SJCRH30 (cell line): Measurements from ENCODE around the gene ARID1A. TPM values are rescaled to one million over a fixed set of nuclear protein-coding genes. Genes with fewer than 3 reads are reported as not detected.

Experiments
- DNase-seq, 2 experiments: peaks; one replicate each; pipeline ENCODE4 v3.0.0-alpha.2; 2015 to 2020
- H3K27ac ChIP-seq: fragments of 250-450 bp; sonication (Bioruptor Pico); 2 replicates; pipeline ENCODE4 v1.5.1; 2020; ENCODE audit warnings: mild to moderate bottlenecking, moderate library complexity
- H3K27me3 ChIP-seq: fragments of 250-450 bp; sonication (Bioruptor Pico); 2 replicates; pipeline ENCODE4 v1.5.1; 2020; ENCODE audit warnings: mild to moderate bottlenecking, moderate library complexity
- H3K36me3 ChIP-seq: fragments of 250-450 bp; sonication (Bioruptor Pico); 2 replicates; pipeline ENCODE4 v1.5.1; 2020; ENCODE audit warnings: mild to moderate bottlenecking, moderate library complexity
- H3K4me1 ChIP-seq: fragments of 250-450 bp; sonication (Bioruptor Pico); 2 replicates; pipeline ENCODE4 v1.5.1; 2020; ENCODE audit warnings: mild to moderate bottlenecking, moderate library complexity
- H3K4me3 ChIP-seq: fragments of 250-450 bp; sonication (Bioruptor Pico); 2 replicates; pipeline ENCODE4 v1.5.1; 2020; ENCODE audit warnings: mild to moderate bottlenecking, moderate library complexity
- H3K9me3 ChIP-seq: fragments of 250-450 bp; sonication (Bioruptor Pico); replicated peaks from 2 replicates; pipeline ENCODE4 v1.5.1; 2020; ENCODE audit warnings: mild to moderate bottlenecking, moderate library complexity
- total RNA-seq: library from RNA; depleted of rRNA; stranded (reverse); fragments of >200 nt; shearing (Covaris generic); gene quantifications from 2 replicates; pipeline ENCODE4 v1.2.3, GENCODE V29; 2014; rRNA removed

Gene ARID1A
- total RNA-seq, 1 experiment from 2014 or later, result 57.3 TPM

GRCh38 chr1:26820784-26821269 lies 125.0 kb downstream of the ARID1A start:
- Histone ChIP-seq H3K4me1 (peaks cover 4% of the 10 kb centered on the region; the same call in 1 of the 2 replicates), H3K36me3 (no peaks in the 10 kb centered on the region), H3K9me3 (no peaks in the 10 kb centered on the region), H3K4me3 (no peak overlapping the region), H3K27ac (no peak overlapping the region), H3K27me3 (0 out of 2 replicates have a peak, but pooled peaks cover 6% of the 10 kb centered on the region)
- no peak for DNase-seq

- Histone ChIP-seq H3K9me3 (no peaks in the 10 kb centered on the region), H3K27me3 (0 out of 2 replicates have a peak, but pooled peaks cover 6% of the 10 kb centered on the region), H3K4me1 (peaks cover 9% of the 10 kb centered on the region; the same call in 1 of the 2 replicates), H3K27ac (no peak overlapping the region), H3K4me3 (no peak overlapping the region), H3K36me3 (no peaks in the 10 kb centered on the region)
- DNase-seq, result no peak
Measured at GRCh38 chr1:26822737-26823395, 127.1 kb downstream of the ARID1A start.

- H3K36me3 ChIP-seq, result peaks cover 5% of the 10 kb centered on the region; the same call in 1 of the 2 replicates
- no peak for DNase-seq
- no peak overlapping the region for H3K4me3 ChIP-seq
- no peaks in the 10 kb centered on the region for H3K9me3 ChIP-seq
- H3K27me3 ChIP-seq, result 0 out of 2 replicates have a peak, but pooled peaks cover 6% of the 10 kb centered on the region
- peaks cover 9% of the 10 kb centered on the region; the same call in 1 of the 2 replicates for H3K4me1 ChIP-seq
- H3K27ac ChIP-seq, result no peak overlapping the region
Measured at GRCh38 chr1:26824731-26825130, 128.9 kb downstream of the ARID1A start.

GRCh38 chr1:26826261-26827105 lies 130.7 kb downstream of the ARID1A start, which contains the start of gene ZDHHC18:
ZDHHC18 (plus strand) TSS chr1:26826688; CDS start chr1:26826805, 117 bp downstream.
- peak; percentile 63 to 79 for DNase-seq
- Histone ChIP-seq H3K4me1 (peaks cover 9% of the 10 kb centered on the region; the same call in 1 of the 2 replicates), H3K9me3 (no peaks in the 10 kb centered on the region), H3K4me3 (peak within 1 kb of the TSS; percentile 78), H3K36me3 (peaks cover 7% of the 10 kb centered on the region; the same call in 1 of the 2 replicates), H3K27me3 (0 out of 2 replicates have a peak, but pooled peaks cover 6% of the 10 kb centered on the region), H3K27ac (peak within 1 kb of the TSS; percentile 28; the same call in 1 of the 2 replicates)

- Histone ChIP-seq H3K9me3 (no peaks in the 10 kb centered on the region), H3K27ac (peak overlapping the region; percentile 28; the same call in 1 of the 2 replicates), H3K4me3 (peak overlapping the region; percentile 78), H3K36me3 (peaks cover 7% of the 10 kb centered on the region; the same call in 1 of the 2 replicates), H3K4me1 (peaks cover 9% of the 10 kb centered on the region; the same call in 1 of the 2 replicates), H3K27me3 (0 out of 2 replicates have a peak, but pooled peaks cover 6% of the 10 kb centered on the region)
- peak in 1 of 2 experiments; percentile 30 for DNase-seq
Measured at GRCh38 chr1:26827106-26827604, 131.3 kb downstream of the ARID1A start.

GRCh38 chr1:26827663-26828062 lies 131.8 kb downstream of the ARID1A start:
- Histone ChIP-seq H3K4me3 (peak overlapping the region; percentile 78), H3K4me1 (peaks cover 9% of the 10 kb centered on the region; the same call in 1 of the 2 replicates), H3K27me3 (0 out of 2 replicates have a peak, but pooled peaks cover 6% of the 10 kb centered on the region), H3K27ac (peak overlapping the region; percentile 28; the same call in 1 of the 2 replicates), H3K9me3 (no peaks in the 10 kb centered on the region), H3K36me3 (peaks cover 11% of the 10 kb centered on the region)
- peak; percentile 61 to 68 for DNase-seq

- Histone ChIP-seq H3K4me3 (no peak overlapping the region), H3K27ac (no peak overlapping the region), H3K9me3 (no peaks in the 10 kb centered on the region), H3K36me3 (peaks cover 20% of the 10 kb centered on the region), H3K4me1 (peaks cover 9% of the 10 kb centered on the region; the same call in 1 of the 2 replicates), H3K27me3 (0 out of 2 replicates have a peak, but pooled peaks cover 6% of the 10 kb centered on the region)
- DNase-seq, result no peak
Measured at GRCh38 chr1:26828411-26828991, 132.7 kb downstream of the ARID1A start.

- peaks cover 9% of the 10 kb centered on the region; the same call in 1 of the 2 replicates for H3K4me1 ChIP-seq
- H3K27me3 ChIP-seq, result 0 out of 2 replicates have a peak, but pooled peaks cover 6% of the 10 kb centered on the region
- DNase-seq, result no peak
- H3K9me3 ChIP-seq, result no peaks in the 10 kb centered on the region
- no peak overlapping the region for H3K27ac ChIP-seq
- H3K4me3 ChIP-seq, result no peak overlapping the region
- H3K36me3 ChIP-seq, result peaks cover 25% of the 10 kb centered on the region
Measured at GRCh38 chr1:26829184-26829911, 133.5 kb downstream of the ARID1A start.

GRCh38 chr1:26831059-26831458 lies 135.2 kb downstream of the ARID1A start:
- peaks cover 31% of the 10 kb centered on the region for H3K36me3 ChIP-seq
- H3K9me3 ChIP-seq, result no peaks in the 10 kb centered on the region
- DNase-seq, result no peak

More at GRCh38 chr1:26831059-26831458, 135.2 kb downstream of the ARID1A start:
- H3K4me1 ChIP-seq, result 0 out of 2 replicates have a peak, but pooled peaks cover 5% of the 10 kb centered on the region
- H3K4me3 ChIP-seq, result no peak overlapping the region
- no peak overlapping the region for H3K27ac ChIP-seq
- H3K27me3 ChIP-seq, result no peaks in the 10 kb centered on the region

Other genes starting within 250 kb of the ARID1A start
- gene HMGN2, start 223.6 kb upstream of the ARID1A start, total RNA-seq, result 1,603 and 1,653 TPM in 2 replicates
- 22.5 and 22.7 TPM in 2 replicates for gene RPS6KA1, start 166.3 kb upstream of the ARID1A start, total RNA-seq
- gene PIGV, start 91.9 kb downstream of the ARID1A start, total RNA-seq, result 5.8 and 6.2 TPM in 2 replicates
- 31.6 and 31.8 TPM in 2 replicates for gene ZDHHC18, start 130.7 kb downstream of the ARID1A start, total RNA-seq
- 0.14 and 0.15 TPM in 2 replicates for gene SFN, start 167.1 kb downstream of the ARID1A start, total RNA-seq
- gene GPN2, start 194.3 kb downstream of the ARID1A start, total RNA-seq, result 22.4 and 25.3 TPM in 2 replicates
- gene GPATCH3, start 204.5 kb downstream of the ARID1A start, total RNA-seq, result 12.0 and 12.9 TPM in 2 replicates
- gene NR0B2, start 218.0 kb downstream of the ARID1A start, total RNA-seq, result not detected in 2 replicates
- 89.7 and 95.5 TPM in 2 replicates for gene NUDC, start 225.7 kb downstream of the ARID1A start, total RNA-seq